Caco-2 (cell line): ENCODE data around the gene SCAMP1. TPM values are rescaled to one million over a fixed set of nuclear protein-coding genes. Genes with fewer than 3 reads are reported as not detected.
A peak's percentile ranks its signal among the peaks of the same experiment; 100 is the strongest.

ENCODE experiments used
- BruUV-seq: library from RNA; stranded (reverse); fragments of 400-500 nt; replicated peaks from 2 replicates; lab custom pipeline; 2021; lab: Mats Ljungman, UMichigan
- CTCF ChIA-PET: fragments of 300-600 bp; sonication (Branson Sonifier 250); formaldehyde crosslinking; loops from one replicate; lab custom pipeline; 2022; ENCODE audit warnings: antibody characterized with exemption; lab: Charles Lee
- POLR2A ChIA-PET: fragments of 300-600 bp; sonication (Branson Sonifier 250); formaldehyde crosslinking; loops from one replicate; lab custom pipeline; 2022; ENCODE audit warnings: antibody characterized with exemption; lab: Charles Lee
- DNase-seq, 2 experiments: peaks; one replicate each; pipeline versions ENCODE4 v3.0.0 to v3.0.0-alpha.2; 2020 to 2022
- H3K27me3 ChIP-seq: replicated peaks from 2 replicates; pipeline ENCODE4 v1.6.0; 2011; ENCODE audit warnings: low read length; ENCODE audit not compliant: control insufficient read depth, insufficient read depth
- H3K36me3 ChIP-seq: 2 replicates; pipeline ENCODE4 v1.5.1; 2011; ENCODE audit warnings: low read length; ENCODE audit not compliant: control insufficient read depth, insufficient read depth
- H3K4me1 ChIP-seq: fragments of 250-450 bp; sonication (Bioruptor Pico); 2 replicates; pipeline ENCODE4 v1.5.1; 2020; ENCODE audit warnings: mild to moderate bottlenecking
- H3K4me3 ChIP-seq: 2 replicates; pipeline ENCODE4 v1.5.1; 2011; ENCODE audit warnings: low read depth, mild to moderate bottlenecking, control low read depth, low read length
- H3K9me3 ChIP-seq: fragments of 250-450 bp; sonication (Bioruptor Pico); 2 replicates; pipeline ENCODE4 v1.5.1; 2020; ENCODE audit warnings: mild to moderate bottlenecking, moderate library complexity
- H3K27ac Mint-ChIP-seq: one replicate; pipeline ENCODE4 v1.8.0; 2022; ENCODE audit warnings: mixed read lengths; ENCODE audit not compliant: unreplicated experiment
- H3K27me3 Mint-ChIP-seq: one replicate; pipeline ENCODE4 v1.8.0; 2022; ENCODE audit warnings: mixed read lengths; ENCODE audit not compliant: insufficient read depth, unreplicated experiment
- H3K36me3 Mint-ChIP-seq: one replicate; pipeline ENCODE4 v1.8.0; 2022; ENCODE audit warnings: mild to moderate bottlenecking, mixed read lengths; ENCODE audit not compliant: insufficient read depth, unreplicated experiment
- H3K4me1 Mint-ChIP-seq: one replicate; pipeline ENCODE4 v1.8.0; 2022; ENCODE audit warnings: low read depth, mixed read lengths; ENCODE audit not compliant: unreplicated experiment
- H3K4me3 Mint-ChIP-seq: one replicate; pipeline ENCODE4 v1.8.0; 2022; ENCODE audit warnings: mild to moderate bottlenecking, moderate library complexity, mixed read lengths; ENCODE audit not compliant: unreplicated experiment
- H3K9me3 Mint-ChIP-seq: one replicate; pipeline ENCODE4 v1.8.0; 2022; ENCODE audit warnings: mixed read lengths; ENCODE audit not compliant: unreplicated experiment
- CTCF ChIP-seq, 2 experiments: fragments of 200-600 bp in 1 of 2; IDR thresholded peaks; 1 replicate in 1 of 2; 2 replicates in 1 of 2; pipeline versions ENCODE4 v1.5.1 to v1.8.0; 2011 to 2022; ENCODE audit warnings: antibody characterized with exemption in 1 of 2, control low read depth in 1 of 2, inconsistent platforms in 1 of 2, low read depth in 1 of 2, low read length in 1 of 2, mild to moderate bottlenecking in 1 of 2, moderate library complexity in 1 of 2; ENCODE audit not compliant: insufficient read depth in 1 of 2, severe bottlenecking in 1 of 2, unreplicated experiment in 1 of 2
- intact Hi-C: fragments of 100-400 bp; cut with micrococcal nuclease; formaldehyde crosslinking; loops from one replicate; pipeline ENCODE4 v1.10.0; 2022; ENCODE audit not compliant: unreplicated experiment
- total RNA-seq: library from RNA; stranded (reverse); gene quantifications from 2 replicates; pipeline ENCODE4 v1.2.3, GENCODE V29; 2022

SCAMP1 gene
- total RNA-seq, 1 experiment from 2014 or later, result 21.3 TPM

DNA sequence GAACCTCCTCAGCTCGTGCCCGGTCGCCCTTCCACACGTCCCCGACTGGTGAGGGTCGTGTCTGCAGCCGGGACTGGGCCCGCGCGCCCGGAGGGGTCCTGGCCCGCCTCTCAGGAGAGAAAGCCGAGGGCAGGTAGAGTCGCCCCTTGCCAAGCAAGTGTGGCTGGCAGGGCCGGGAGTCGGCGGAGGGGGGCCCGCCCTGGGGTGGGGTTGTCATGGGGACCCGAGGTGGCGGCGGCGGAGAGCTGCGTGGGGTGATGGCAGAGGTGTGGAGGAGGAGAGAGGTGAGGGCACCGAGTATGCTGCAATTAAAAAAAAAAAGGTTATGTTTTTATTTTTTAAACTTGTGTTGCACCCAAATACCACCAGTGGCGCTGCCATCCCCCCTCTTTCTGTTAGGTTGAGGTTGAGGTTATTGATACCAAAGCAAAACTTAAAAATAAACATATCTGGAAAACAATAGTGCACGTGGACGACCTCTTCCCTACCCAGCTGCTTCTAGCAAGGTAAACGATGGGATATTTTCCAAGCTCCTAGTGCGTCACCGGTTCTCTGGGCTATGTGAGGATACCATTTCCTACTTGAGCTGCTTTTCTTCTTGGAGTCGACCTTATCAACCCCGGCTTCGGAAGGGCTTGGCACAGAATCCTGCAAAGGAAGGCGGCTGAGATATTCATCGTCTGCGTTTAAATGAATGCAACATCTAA, 660 bp downstream of the SCAMP1 start:
- CTCF ChIA-PET, result interaction anchor here (0.7 to 1.9 kb wide), 6 partner anchors 9 to 288 kb away, joined by 3 to 13 read pairs (median 3); no protein-coding TSS in a partner anchor
- no peaks in the 10 kb centered on the region; the same call in 1 of the 2 replicates for H3K36me3 ChIP-seq
- no TSS peak for BruUV-seq
- H3K27me3 Mint-ChIP-seq, result no peaks in the 10 kb centered on the region
- H3K27ac Mint-ChIP-seq, result peak overlapping the region; percentile 95
- H3K27me3 ChIP-seq, result no peaks in the 10 kb centered on the region
- DNase-seq, result peak; percentile 51
- POLR2A ChIA-PET, result interaction anchor here (0.5 to 1.3 kb wide), 3 partner anchors 67 to 265 kb away, joined by 3 to 7 read pairs (median 6); partner anchors contain the start of gene AP3B1
- no peaks in the 10 kb centered on the region for H3K9me3 ChIP-seq
- no peaks in the 10 kb centered on the region for H3K9me3 Mint-ChIP-seq
- peak overlapping the region; percentile 97 for H3K4me3 Mint-ChIP-seq
- peaks cover 19% of the 10 kb centered on the region for H3K36me3 Mint-ChIP-seq
- intact Hi-C loops, result loop anchor here (1.0 kb wide), 2 partner anchors 34 to 67 kb away; partner anchors contain the start of gene AP3B1
- peaks cover 6% of the 10 kb centered on the region for H3K4me1 Mint-ChIP-seq
- peak overlapping the region; percentile 72 for H3K4me3 ChIP-seq
- TF ChIP-seq CTCF (IDR thresholded peaks at IDR 0.05; ENCODE audit: insufficient read depth in 1 of 2, low read depth in 1 of 2, low read length in 1 of 2, severe bottlenecking in 1 of 2, unreplicated experiment in 1 of 2), result peak; percentile 10 to 11
- H3K4me1 ChIP-seq, result 0 out of 2 replicates have a peak, but pooled peaks cover 10% of the 10 kb centered on the region

DNA sequence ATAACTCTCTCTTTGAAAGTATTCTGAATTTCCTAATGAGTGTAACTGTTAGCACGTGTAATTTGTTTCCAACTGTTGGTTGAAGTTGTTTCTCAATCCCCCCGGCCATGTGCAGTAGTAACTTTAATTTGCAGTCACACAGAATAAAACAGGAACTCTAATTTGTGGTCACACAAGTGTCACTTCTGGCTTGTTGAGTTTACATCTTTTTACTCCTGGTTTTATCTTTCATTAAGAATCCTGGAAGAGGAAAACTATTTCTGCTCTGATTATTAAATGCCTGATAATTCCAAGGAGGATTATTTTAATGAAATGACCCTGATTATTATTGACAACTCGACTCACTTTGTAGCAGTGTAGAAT, 1.2 kb downstream of the SCAMP1 start:
- no peak for DNase-seq
- Mint-ChIP-seq H3K36me3 (peaks cover 19% of the 10 kb centered on the region), H3K4me3 (peak overlapping the region; percentile 97), H3K4me1 (peaks cover 6% of the 10 kb centered on the region), H3K27me3 (no peaks in the 10 kb centered on the region), H3K27ac (peak overlapping the region; percentile 41), H3K9me3 (no peaks in the 10 kb centered on the region)
- TF ChIP-seq CTCF (IDR thresholded peaks at IDR 0.05; ENCODE audit: insufficient read depth in 1 of 2, low read depth in 1 of 2, low read length in 1 of 2, severe bottlenecking in 1 of 2, unreplicated experiment in 1 of 2), result no peak
- no peaks in the 10 kb centered on the region for H3K27me3 ChIP-seq
- 0 out of 2 replicates have a peak, but pooled peaks cover 10% of the 10 kb centered on the region for H3K4me1 ChIP-seq
- intact Hi-C loops, result no loop called here
- peak overlapping the region; percentile 72 for H3K4me3 ChIP-seq
- ChIA-PET CTCF (interaction anchor here (0.9 to 1.9 kb wide), 3 partner anchors 11 to 67 kb away, joined by 3 to 13 read pairs (median 3); no protein-coding TSS in a partner anchor), POLR2A (no interaction called here)
- BruUV-seq, result TSS peak; percentile 38
- no peaks in the 10 kb centered on the region for H3K9me3 ChIP-seq
- H3K36me3 ChIP-seq, result no peaks in the 10 kb centered on the region; the same call in 1 of the 2 replicates

DNA sequence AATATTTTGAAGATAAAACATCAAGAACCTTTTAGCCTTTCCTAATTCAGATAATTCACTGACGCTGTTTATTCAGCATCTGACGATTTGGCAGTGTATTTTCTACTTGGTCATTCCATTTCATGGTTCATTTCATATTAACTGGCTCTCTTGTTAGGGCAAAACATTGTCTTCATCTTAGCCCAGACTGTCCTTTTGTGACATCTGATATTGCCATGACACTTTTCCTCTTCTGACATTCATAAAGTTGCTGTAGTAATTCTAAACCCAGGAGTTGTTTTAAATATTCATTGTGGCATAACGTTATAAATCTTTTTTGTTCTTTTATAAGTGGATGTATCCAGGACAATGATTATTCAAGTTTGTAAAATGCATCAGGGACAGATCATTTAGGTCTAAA, 1.8 kb downstream of the SCAMP1 start:
- no TSS peak for BruUV-seq
- Histone ChIP-seq H3K36me3 (no peaks in the 10 kb centered on the region), H3K4me3 (no peak overlapping the region), H3K27me3 (no peaks in the 10 kb centered on the region), H3K9me3 (no peaks in the 10 kb centered on the region), H3K4me1 (0 out of 2 replicates have a peak, but pooled peaks cover 10% of the 10 kb centered on the region)
- peaks cover 6% of the 10 kb centered on the region for H3K4me1 Mint-ChIP-seq
- peaks cover 17% of the 10 kb centered on the region for H3K36me3 Mint-ChIP-seq
- H3K27me3 Mint-ChIP-seq, result no peaks in the 10 kb centered on the region
- peak overlapping the region; percentile 97 for H3K4me3 Mint-ChIP-seq
- H3K9me3 Mint-ChIP-seq, result no peaks in the 10 kb centered on the region
- no peak for TF ChIP-seq CTCF (IDR thresholded peaks at IDR 0.05; ENCODE audit: insufficient read depth in 1 of 2, low read depth in 1 of 2, low read length in 1 of 2, severe bottlenecking in 1 of 2, unreplicated experiment in 1 of 2)
- intact Hi-C loops, result no loop called here
- ChIA-PET POLR2A (no interaction called here), CTCF (no interaction called here)
- H3K27ac Mint-ChIP-seq, result no peak overlapping the region
- no peak for DNase-seq
